CD4-positive, alpha-beta T cell treated with Interleukin-15 for 1 hour (primary cell): Measurements from ENCODE around the gene DCPS.
"Not testable (repeated sequence)": the region's sequence is repeated elsewhere in the genome, so short reads cannot be mapped to it uniquely, and the experiment has no call there.

Experiments used
- DNase-seq: peaks from one replicate; pipeline ENCODE4 v3.0.0-alpha.2; 2020

DCPS gene

GRCh38 chr11:126345759-126346585 lies 42.1 kb downstream of the DCPS start:
- DNase-seq = peak; percentile 72

GRCh38 chr11:126346586-126346940 lies 42.7 kb downstream of the DCPS start:
- no peak for DNase-seq

- not testable (repeated sequence) for DNase-seq
These were observed 43.1 kb downstream of the DCPS start for GRCh38 chr11:126346946-126347345.

- peak; percentile 13 for DNase-seq
These were observed 44.1 kb downstream of the DCPS start for GRCh38 chr11:126347751-126348668.

GRCh38 chr11:126348806-126349582 lies 45.1 kb downstream of the DCPS start:
- peak; percentile 9 for DNase-seq

GRCh38 chr11:126350836-126351235 lies 47.0 kb downstream of the DCPS start:
- no peak for DNase-seq

- DNase-seq = no peak
These were observed 48.3 kb downstream of the DCPS start for GRCh38 chr11:126352163-126352562.

- no peak for DNase-seq
These were observed 49.3 kb downstream of the DCPS start for GRCh38 chr11:126352934-126353801.

GRCh38 chr11:126354631-126355323 lies 50.9 kb downstream of the DCPS start:
- no peak for DNase-seq

GRCh38 chr11:126355324-126355925 lies 51.6 kb downstream of the DCPS start, which contains the start of gene ST3GAL4:
TSS of gene ST3GAL4 (plus strand) at chr11:126355686. CDS start at chr11:126406156, 50,470 bp downstream.
- DNase-seq = peak; percentile 71

GRCh38 chr11:126355926-126356897 lies 52.4 kb downstream of the DCPS start:
- peak; percentile 60 for DNase-seq

GRCh38 chr11:126357055-126357962 lies 53.4 kb downstream of the DCPS start:
- no peak for DNase-seq

GRCh38 chr11:126357969-126358762 lies 54.3 kb downstream of the DCPS start:
- no peak for DNase-seq

GRCh38 chr11:126358763-126359160 lies 54.9 kb downstream of the DCPS start:
- DNase-seq = no peak

GRCh38 chr11:126359431-126360048 lies 55.7 kb downstream of the DCPS start:
- no peak for DNase-seq

- no peak for DNase-seq
These were observed 56.2 kb downstream of the DCPS start for GRCh38 chr11:126360049-126360446.

- no peak for DNase-seq
These were observed 57.5 kb downstream of the DCPS start for GRCh38 chr11:126361400-126361799.
